NCI-H345 treated with DMSO at 0.1 percent for 48 hours (cell line): Measurements from ENCODE around the gene GJB1.
"Not testable (repeated sequence)": the region's sequence is repeated elsewhere in the genome, so short reads cannot be mapped to it uniquely, and the experiment has no call there.

Experiments used
- DNase-seq: peaks from one replicate; lab custom pipeline; 2025; ENCODE audit not compliant: unreplicated experiment; lab: John Stamatoyannopoulos, UW

The GJB1 gene

GRCh38 chrX:71254092-71254963 lies 31.3 kb downstream of the GJB1 start, which contains the start of gene ZMYM3:
Gene ZMYM3, minus strand, starts transcription at chrX:71254140. Its CDS starts 885 bp downstream, at chrX:71253255.
- peak; percentile 69 for DNase-seq

GRCh38 chrX:71256051-71256450 lies 33.0 kb downstream of the GJB1 start:
- no peak for DNase-seq

GRCh38 chrX:71256856-71257255 lies 33.8 kb downstream of the GJB1 start:
- DNase-seq = no peak

- not testable (repeated sequence) for DNase-seq
These were observed 45.6 kb downstream of the GJB1 start for GRCh38 chrX:71268624-71269023.

- no peak for DNase-seq
These were observed 46.9 kb downstream of the GJB1 start for GRCh38 chrX:71269801-71270395.

GRCh38 chrX:71272313-71272712 lies 49.3 kb downstream of the GJB1 start:
- DNase-seq = not testable (repeated sequence)
